Liver (tissue), 3 donors: ENCODE data around the gene PRIM2.
"Not testable (repeated sequence)": the region's sequence is repeated elsewhere in the genome, so short reads cannot be mapped to it uniquely, and the experiment has no call there.

Experiments
- ATF3 ChIP-seq: IDR thresholded peaks from 2 replicates; pipeline ENCODE4 v1.6.1; 2016; ENCODE audit warnings: antibody characterized with exemption
- CTCF ChIP-seq: fragments of 150-350 bp; IDR thresholded peaks from 2 replicates; pipeline ENCODE4 v1.5.1; 2017; ENCODE audit warnings: improper control_type of control experiment, low read depth, low read length; ENCODE audit not compliant: missing input control
- EGR1 ChIP-seq, 2 donors: IDR thresholded peaks; 2 replicates each; pipeline ENCODE4 v1.6.1; 2016 to 2018; ENCODE audit warnings: antibody characterized with exemption in 2 of 2, low read depth in 2 of 2
- FOXA1 ChIP-seq: IDR thresholded peaks from 2 replicates; pipeline ENCODE4 v1.6.1; 2016; ENCODE audit warnings: antibody characterized with exemption
- JUND ChIP-seq, 2 donors: IDR thresholded peaks; 2 replicates each; pipeline ENCODE4 v1.6.1; 2016; ENCODE audit warnings: antibody characterized with exemption in 2 of 2
- SP1 ChIP-seq: IDR thresholded peaks from 2 replicates; pipeline ENCODE4 v1.6.1; 2018; ENCODE audit warnings: antibody characterized with exemption, mild to moderate bottlenecking
- TAF1 ChIP-seq: conservative IDR thresholded peaks from 2 replicates; pipeline ENCODE4 v1.6.1; 2016; ENCODE audit warnings: antibody characterized with exemption, mild to moderate bottlenecking
- donor health status: healthy.
- donor health status: healthy.

- TF ChIP-seq CTCF; FOXA1; EGR1 (IDR thresholded peaks at IDR 0.05; ENCODE audit: low read depth in 2 of 2); ATF3; JUND (IDR thresholded peaks at IDR 0.05); SP1; TAF1: not testable (repeated sequence)
Observed at GRCh38 chr6:57557855-57558254, 240.4 kb downstream of the PRIM2 start.
